K562 (cell line): ENCODE data around the gene FES. TPM values are rescaled to one million over a fixed set of nuclear protein-coding genes. Genes with fewer than 3 reads are reported as not detected.
A peak's percentile ranks its signal among the peaks of the same experiment; 100 is the strongest.

Experiments
- ATF2 ChIP-seq: sonication (generic); formaldehyde crosslinking; IDR thresholded peaks from 2 replicates; pipeline ENCODE4 v1.8.1; 2022; ENCODE audit warnings: missing genetic modification reagents
- ATF7 ChIP-seq: fragments of 450-650 bp; IDR thresholded peaks from 2 replicates; pipeline ENCODE4 v1.7.1; 2014; ENCODE audit warnings: mild to moderate bottlenecking, moderate library complexity
- CGGBP1 ChIP-seq: fragments of 250-450 bp; sonication (Bioruptor Pico); IDR thresholded peaks from 2 replicates; pipeline ENCODE4 v1.9.0; 2021; ENCODE audit warnings: mild to moderate bottlenecking
- CUX1 ChIP-seq: fragments of 200-800 bp; sonication (Bioruptor generic); IDR thresholded peaks from 2 replicates; pipeline ENCODE4 v1.6.1; 2016; ENCODE audit warnings: missing genetic modification characterization, missing compliant biosample characterization
- IRF1 ChIP-seq: sonication (generic); formaldehyde crosslinking; IDR thresholded peaks from 2 replicates; pipeline ENCODE4 v1.8.0; 2022; ENCODE audit warnings: missing genetic modification reagents, mild to moderate bottlenecking, borderline replicate concordance
- PYGO2 ChIP-seq: fragments of 450-650 bp; IDR thresholded peaks from 2 replicates; pipeline ENCODE4 v1.6.1; 2016; ENCODE audit warnings: mild to moderate bottlenecking, missing genetic modification characterization, moderate library complexity, missing compliant biosample characterization
- RAD21 ChIP-seq, 2 experiments: fragments of 250-450 bp in 1 of 2; fragments of 450-650 bp in 1 of 2; sonication (Bioruptor Pico) in 1 of 2; formaldehyde crosslinking in 1 of 2; IDR thresholded peaks in 1 of 2; conservative IDR thresholded peaks in 1 of 2; 2 replicates each; pipeline versions ENCODE4 v1.4.0 to v1.8.0; 2020 to 2022; ENCODE audit warnings: mild to moderate bottlenecking in 2 of 2, moderate library complexity in 1 of 2
- UBTF ChIP-seq, 2 experiments: IDR thresholded peaks; 2 replicates each; pipeline ENCODE4 v1.6.1; 2012; ENCODE audit warnings: improper control_type of control experiment in 2 of 2, low read depth in 2 of 2, low read length in 2 of 2, borderline replicate concordance in 1 of 2
- ZMIZ1 ChIP-seq, 2 experiments: fragments of 150-350 bp in 1 of 2; IDR thresholded peaks; 2 replicates each; pipeline ENCODE4 v1.6.1; 2012 to 2016; ENCODE audit warnings: low read depth in 2 of 2, low read length in 2 of 2, mild to moderate bottlenecking in 1 of 2, moderate library complexity in 1 of 2
- ZNF41 ChIP-seq: fragments of 250-450 bp; sonication (Bioruptor Pico); conservative IDR thresholded peaks from 2 replicates; pipeline ENCODE4 v1.4.0; 2020; ENCODE audit warnings: mild to moderate bottlenecking
- ZNF766 ChIP-seq: fragments of 200-800 bp; sonication (Bioruptor generic); conservative IDR thresholded peaks from 2 replicates; pipeline ENCODE4 v1.6.1; 2016; ENCODE audit warnings: missing genetic modification characterization, missing compliant biosample characterization
- polyA plus RNA-seq, 8 experiments: library from polyadenylated mRNA; depleted of rRNA in 4 of 8; stranded (reverse) in 5 of 8; unstranded in 3 of 8; fragments of >200 nt; fragmentation: Nextera tagmentation in 2 of 8; fragmentation: Illumina TruSeq in 1 of 8; extraction: Ambion mirVana in 2 of 8; extraction: Trizol in 1 of 8; gene quantifications; 2 replicates each; pipeline versions ENCODE4 v1.2.1 to v1.2.3, GENCODE V29; 2011 to 2014; ENCODE audit warnings: inconsistent platforms in 1 of 8, missing spikeins in 1 of 8
- total RNA-seq, 7 experiments: library from RNA; depleted of rRNA in 6 of 7; stranded (reverse); fragments of >200 nt in 6 of 7; fragmentation: Illumina TruSeq in 2 of 7; extraction: Trizol in 2 of 7; gene quantifications; 2 replicates each; pipeline versions ENCODE4 v1.2.1 to v1.2.3, GENCODE V29; 2011 to 2021; ENCODE audit warnings: low replicate concordance in 1 of 7

FES gene
- total and polyA plus RNA-seq, 9 of the 15 experiments (the other 6 are each of a cell fraction or from before 2014, with no cell fraction given): 0.38 to 2.6 (median 0.82) TPM

GRCh38 chr15:90915808-90916440, 31.6 kb downstream of the FES start (continued):
- no peak for TF ChIP-seq IRF1 (CRISPR knock-in tag)
- TF ChIP-seq RAD21 (CRISPR knock-in tag; conservative IDR thresholded peaks at IDR 0.05 in 1 of 2, IDR thresholded peaks at IDR 0.05 in 1 of 2): peak; percentile 25 to 52; a peak in 2 of 4 replicates
- peak; percentile 76 for TF ChIP-seq ZNF766 (CRISPR knock-in tag)
- peak; percentile 54; the same call in 1 of the 2 replicates for TF ChIP-seq ATF7
- no peak for TF ChIP-seq ZMIZ1 (IDR thresholded peaks at IDR 0.05; ENCODE audit: low read depth in 2 of 2, low read length in 2 of 2)
- TF ChIP-seq PYGO2 (tag): no peak
- no peak for TF ChIP-seq CUX1 (CRISPR knock-in tag)
- no peak for TF ChIP-seq ZNF41 (CRISPR knock-in tag)
- TF ChIP-seq CGGBP1: no peak
- TF ChIP-seq ATF2: no peak
- TF ChIP-seq UBTF (IDR thresholded peaks at IDR 0.05; ENCODE audit: borderline replicate concordance in 1 of 2, low read depth in 2 of 2, low read length in 2 of 2): 0 out of 4 replicates have a peak, but pooled peaks of 1 of the 2 experiments have one; percentile 38
